NCI-H2196 (cell line): ENCODE results near the gene JARID2.
A peak's percentile ranks its signal among the peaks of the same experiment; 100 is the strongest.

Experiments used
- DNase-seq: peaks from one replicate; lab custom pipeline; 2025; ENCODE audit not compliant: unreplicated experiment; lab: John Stamatoyannopoulos, UW

The JARID2 gene

DNA sequence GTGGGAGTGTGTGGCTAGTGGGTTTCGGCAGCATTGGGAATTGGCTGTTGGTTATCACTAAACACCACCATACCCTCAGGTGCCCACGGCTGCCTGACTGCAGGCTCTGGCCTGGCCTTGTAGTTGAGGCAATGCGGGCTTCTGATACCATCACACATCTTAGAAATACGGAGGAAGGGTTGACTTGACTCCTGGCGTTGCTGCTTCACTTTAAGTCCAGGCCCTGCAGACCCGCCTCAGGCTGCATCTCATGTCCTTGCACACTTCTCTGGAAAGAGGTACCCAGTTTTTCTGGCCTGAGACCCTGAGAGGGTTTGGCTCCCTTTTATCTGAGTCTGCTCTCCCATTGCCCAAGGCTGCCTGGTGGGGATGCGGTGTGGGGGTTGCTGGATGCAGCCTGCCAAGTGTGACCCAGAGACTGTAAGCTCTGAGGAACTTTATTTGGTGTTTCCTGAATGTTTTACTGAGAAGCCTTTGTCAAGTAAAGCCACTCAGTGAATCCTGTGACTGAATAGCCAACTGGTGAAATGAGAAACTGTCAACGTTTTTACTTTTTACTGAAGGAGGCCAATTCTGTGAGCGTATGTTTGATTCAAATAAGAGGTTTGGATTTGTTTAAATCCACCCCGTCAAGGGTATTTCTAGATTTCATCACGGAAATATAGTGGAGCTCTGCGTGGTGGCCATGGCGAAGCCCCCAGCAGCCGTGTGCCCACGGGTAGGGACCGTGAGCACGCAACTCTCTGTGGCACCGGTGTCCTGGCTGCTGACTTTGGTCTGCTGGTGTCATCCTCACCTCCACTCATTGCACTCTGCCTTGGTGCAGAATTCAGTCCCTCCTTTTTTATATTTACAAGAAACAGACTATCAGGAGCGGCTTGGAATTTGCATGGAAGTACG lies 256.8 kb downstream of the JARID2 start:
- DNase-seq = no peak

DNA sequence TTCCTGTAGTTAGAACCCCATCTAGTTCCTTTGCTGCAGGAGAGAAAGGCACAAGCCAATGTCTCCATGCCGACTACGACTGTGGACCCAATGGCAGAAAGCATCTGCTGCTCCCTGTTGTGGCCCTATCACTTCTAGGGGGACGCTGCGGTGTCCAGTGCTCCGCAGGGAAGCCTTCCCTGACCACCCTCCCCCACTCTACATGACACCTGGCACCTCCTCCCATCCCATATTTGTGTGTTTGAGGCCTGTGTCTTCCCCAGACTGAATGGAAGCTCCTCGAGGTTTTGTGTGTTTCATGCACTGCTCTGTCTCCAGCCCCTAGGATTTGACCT lies 257.4 kb downstream of the JARID2 start:
- DNase-seq = no peak

DNA sequence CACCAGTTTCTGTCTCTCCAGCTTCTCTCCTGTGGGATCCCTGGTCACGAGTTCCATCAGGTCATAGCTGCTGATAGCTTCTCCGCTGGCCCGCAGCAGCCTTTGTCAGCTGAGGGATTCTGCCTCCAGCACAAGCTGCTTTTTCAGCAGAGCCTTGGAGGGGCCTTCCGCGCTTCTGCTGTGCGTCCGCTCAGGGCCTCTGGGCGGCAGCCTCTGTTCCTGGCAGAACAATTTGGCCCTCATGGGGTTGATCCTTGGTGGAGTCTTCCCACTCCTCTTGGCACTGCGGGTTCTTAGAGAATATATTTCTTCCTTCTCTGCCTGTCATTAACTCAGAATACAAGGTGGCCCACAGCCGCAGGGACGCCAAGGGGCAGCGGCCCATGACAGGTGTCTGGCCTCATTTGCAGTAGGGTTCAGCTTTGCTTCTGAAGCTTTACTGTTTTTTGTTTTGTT lies 258.2 kb downstream of the JARID2 start:
- no peak for DNase-seq

DNA sequence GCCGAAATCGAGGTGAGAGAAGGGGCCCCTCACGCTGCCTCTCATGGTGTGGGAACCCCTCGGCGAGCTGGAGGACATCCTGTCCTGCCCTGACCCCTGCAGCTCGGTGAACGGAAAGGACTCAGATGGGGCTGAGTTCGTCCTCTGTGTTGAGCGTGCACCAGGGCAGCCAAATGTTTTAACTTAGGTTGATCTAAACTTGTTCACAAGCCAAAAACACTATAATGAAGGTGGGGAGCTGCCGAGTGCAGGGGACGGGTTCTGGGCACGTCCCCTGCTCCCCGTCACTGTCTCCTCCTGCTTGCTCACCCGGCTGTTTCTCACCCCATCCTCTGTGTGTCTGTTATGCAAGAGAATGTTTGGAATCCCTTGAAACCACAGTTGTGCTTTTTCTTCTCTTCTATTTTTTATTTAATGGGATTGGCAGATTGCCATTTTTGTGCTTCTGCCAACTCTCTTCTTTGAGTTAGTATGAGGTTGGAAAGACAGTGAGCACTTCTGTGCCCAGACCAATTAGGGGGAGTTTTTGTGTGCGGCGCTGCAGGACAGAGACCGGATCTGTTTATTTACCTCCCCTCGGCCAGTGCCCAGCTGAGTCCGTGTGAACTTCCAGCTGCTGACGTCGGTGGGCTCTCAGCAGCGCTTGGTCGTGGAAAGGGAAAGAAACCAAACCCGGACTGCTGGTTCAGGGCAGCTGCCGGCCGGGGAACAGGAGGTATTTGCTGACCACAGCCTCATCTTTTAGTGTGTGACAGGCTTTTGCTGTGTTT lies 258.9 kb downstream of the JARID2 start:
- DNase-seq = peak; percentile 87

GRCh38 chr6:15505463-15505918 lies 259.6 kb downstream of the JARID2 start:
- no peak for DNase-seq

- DNase-seq = no peak
Observed at GRCh38 chr6:15506066-15506465, 260.2 kb downstream of the JARID2 start.

GRCh38 chr6:15507221-15507620 lies 261.4 kb downstream of the JARID2 start:
- DNase-seq = no peak

- no peak for DNase-seq
Observed at GRCh38 chr6:15507746-15508145, 261.9 kb downstream of the JARID2 start.

DNA sequence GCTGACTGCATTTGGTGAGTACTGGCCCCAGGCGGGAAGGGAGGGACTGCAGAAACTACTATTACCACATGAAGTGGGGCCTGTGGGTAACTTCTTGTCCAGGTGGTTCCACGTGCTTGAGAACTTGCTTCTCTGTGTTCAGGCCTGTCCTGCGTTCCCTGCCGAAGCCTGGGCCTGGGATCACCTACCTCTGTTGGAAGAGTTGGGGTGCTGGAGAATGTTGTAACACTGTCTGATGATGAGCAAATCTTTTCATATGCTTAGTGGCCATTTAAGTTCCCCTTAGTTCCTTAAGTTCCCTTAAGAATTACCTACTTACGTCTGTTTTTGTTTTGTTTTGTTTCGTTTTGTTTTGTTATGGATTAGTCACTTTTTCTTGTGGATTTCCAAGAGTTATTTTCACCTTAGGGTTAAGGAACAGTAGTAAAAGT lies 262.6 kb downstream of the JARID2 start:
- DNase-seq = no peak

DNA sequence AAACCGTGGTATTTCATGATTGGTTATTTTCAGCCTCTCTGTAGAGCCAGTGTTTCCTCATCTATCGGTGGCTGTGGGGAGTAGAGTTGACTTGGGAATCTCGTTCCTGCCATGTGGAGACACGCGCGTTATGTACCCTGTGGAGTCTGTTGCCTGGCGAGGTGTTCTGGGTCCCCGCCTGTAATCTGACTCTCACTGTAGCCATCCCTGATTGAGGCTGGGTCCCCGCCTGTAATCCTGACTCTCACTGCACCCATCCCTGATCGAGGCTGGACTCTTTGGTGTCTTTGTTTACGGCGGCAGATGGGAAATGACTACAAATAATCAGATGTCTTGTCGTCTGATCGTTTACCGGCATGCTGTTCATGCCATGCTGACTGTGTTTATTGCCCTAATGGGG lies 263.1 kb downstream of the JARID2 start:
- no peak for DNase-seq

- DNase-seq = no peak
Observed at GRCh38 chr6:15509335-15509933, 263.6 kb downstream of the JARID2 start.

DNA sequence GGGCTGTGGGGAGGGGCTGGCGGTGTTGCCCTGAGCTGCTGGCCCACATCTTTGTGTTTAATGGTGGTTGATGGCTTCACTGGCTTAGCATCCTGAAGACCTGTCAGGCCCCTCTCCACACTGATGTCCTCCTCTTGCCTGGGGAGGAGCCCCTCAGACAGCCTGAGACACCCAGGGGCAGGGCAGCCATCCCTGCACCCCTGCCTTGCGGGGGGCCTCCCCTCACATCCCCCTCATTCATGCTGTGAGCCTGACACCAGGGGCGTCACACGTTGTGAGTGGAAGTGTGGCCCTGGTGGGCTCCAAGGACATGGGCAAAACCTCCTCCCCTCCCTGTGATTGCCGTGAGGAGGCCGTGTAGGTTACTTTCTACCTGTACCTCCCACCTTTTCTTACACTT lies 264.3 kb downstream of the JARID2 start:
- DNase-seq = no peak

GRCh38 chr6:15510536-15511247 lies 264.8 kb downstream of the JARID2 start:
- no peak for DNase-seq

DNA sequence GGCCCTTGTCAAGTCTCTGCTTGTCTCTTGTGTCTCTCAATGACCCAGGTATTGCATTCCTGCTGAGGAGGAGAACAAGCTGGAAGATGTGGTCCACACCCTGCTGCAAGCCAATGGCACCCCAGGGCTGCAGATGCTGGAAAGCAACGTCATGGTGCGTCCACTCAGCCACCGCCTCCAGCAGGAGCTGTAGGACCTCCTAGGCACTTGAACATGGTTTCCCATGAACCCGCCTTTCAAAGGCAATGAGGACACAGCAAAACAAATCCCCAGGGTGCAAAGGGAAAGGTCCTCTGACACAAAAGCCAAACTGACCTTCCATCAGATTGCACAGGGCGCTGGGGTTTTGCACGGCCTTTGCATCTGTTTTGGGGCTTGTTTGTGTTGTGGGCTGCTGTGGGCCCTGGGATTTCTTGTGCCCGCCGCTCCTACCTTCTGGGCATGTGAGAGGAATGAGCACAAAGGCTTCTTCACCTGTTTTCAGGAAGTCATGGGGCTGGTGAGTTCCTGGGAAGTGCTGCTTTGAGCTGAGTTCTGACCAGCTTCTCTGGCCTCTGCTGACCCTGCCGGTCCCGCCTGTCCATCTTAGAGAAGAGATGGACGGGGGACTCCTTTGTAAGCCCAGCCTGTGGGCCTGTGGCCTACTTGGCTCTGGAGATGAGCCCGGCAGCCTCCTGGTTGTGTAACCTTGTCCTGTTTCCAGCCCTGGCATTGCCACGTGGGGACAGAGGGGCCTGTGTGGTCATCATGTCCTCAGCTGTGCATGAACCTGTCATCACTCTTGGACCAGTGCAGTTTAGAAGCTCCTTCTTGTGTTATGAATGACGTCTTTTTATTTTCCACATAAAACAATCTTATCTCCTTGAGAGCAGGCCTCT lies 265.6 kb downstream of the JARID2 start:
- DNase-seq = no peak

DNA sequence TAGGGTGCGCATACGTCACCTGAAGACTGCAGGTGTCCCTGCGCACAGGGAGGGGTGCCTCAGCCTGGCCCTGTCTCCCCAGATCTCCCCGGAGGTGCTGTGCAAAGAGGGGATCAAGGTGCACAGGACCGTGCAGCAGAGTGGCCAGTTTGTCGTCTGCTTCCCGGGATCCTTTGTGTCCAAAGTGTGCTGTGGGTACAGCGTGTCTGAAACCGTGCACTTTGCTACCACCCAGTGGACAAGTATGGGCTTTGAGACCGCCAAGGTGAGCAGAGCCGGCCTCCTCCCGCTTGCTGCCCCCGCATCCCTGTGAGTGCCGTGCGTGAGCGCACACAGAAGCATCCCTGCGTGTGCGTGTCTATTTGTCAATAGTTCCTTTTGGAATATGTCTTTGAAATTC lies 266.3 kb downstream of the JARID2 start:
- peak; percentile 8 for DNase-seq

- no peak for DNase-seq
Observed at GRCh38 chr6:15512721-15513120, 266.9 kb downstream of the JARID2 start.

DNA sequence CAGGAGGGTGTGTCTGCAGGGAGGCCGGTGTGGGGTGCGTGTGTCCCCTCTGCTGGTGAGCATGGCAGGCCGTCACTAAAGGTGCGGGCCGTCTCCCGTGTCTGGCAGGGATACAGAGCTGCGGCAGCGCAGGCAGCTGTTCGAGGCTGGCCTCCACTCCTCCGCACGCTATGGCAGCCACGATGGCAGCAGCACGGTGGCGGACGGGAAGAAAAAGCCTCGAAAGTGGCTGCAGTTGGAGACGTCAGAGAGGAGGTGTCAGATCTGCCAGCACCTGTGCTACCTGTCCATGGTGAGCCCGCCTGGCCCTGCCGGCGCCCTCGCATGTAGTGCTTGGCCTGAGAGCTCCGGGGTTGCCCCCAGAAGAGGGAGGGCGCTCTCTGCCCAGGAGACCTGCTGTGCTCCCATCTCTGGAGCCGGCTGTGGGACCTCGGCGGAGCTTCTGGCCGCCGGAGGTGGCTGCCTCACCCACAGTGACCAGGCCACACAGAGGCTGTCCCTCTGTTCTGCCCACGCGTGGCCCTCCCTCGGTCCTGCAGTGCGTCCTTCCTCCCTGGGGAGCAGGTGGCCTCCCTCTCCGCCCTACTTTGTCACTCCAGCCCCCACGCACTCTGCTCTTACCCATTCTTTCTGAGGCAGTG lies 267.4 kb downstream of the JARID2 start:
- no peak for DNase-seq

- no peak for DNase-seq
Observed at GRCh38 chr6:15513801-15514711, 268.2 kb downstream of the JARID2 start.

GRCh38 chr6:15515226-15515625 lies 269.4 kb downstream of the JARID2 start:
- no peak for DNase-seq
